Mesenchymal stem cell (in vitro differentiated cells and primary cell): ENCODE measurements around the gene SLC1A7.

Experiments
- DNase-seq: peaks from one replicate; pipeline ENCODE4 v3.0.0-alpha.2; 2013
- H2AFZ ChIP-seq: one replicate; pipeline ENCODE4 v1.6.1; 2013; ENCODE audit warnings: low read depth, mild to moderate bottlenecking, control low read depth, inconsistent platforms, low read length, moderate library complexity
- H2AK5ac ChIP-seq: 2 replicates; pipeline ENCODE4 v1.6.1; 2013; ENCODE audit warnings: low read length, moderate library complexity, mild to moderate bottlenecking, inconsistent platforms; ENCODE audit not compliant: severe bottlenecking
- H2BK120ac ChIP-seq: one replicate; pipeline ENCODE4 v1.6.1; 2013; ENCODE audit warnings: low read depth, mild to moderate bottlenecking, inconsistent platforms, low read length, moderate library complexity
- H2BK12ac ChIP-seq, 2 experiments: one replicate each; pipeline ENCODE4 v1.6.1; 2013; ENCODE audit warnings: inconsistent platforms in 2 of 2, low read length in 2 of 2, mild to moderate bottlenecking in 2 of 2, moderate library complexity in 2 of 2, control low read depth in 1 of 2
- H2BK15ac ChIP-seq: one replicate; pipeline ENCODE4 v1.6.1; 2013; ENCODE audit warnings: mild to moderate bottlenecking, low read depth, inconsistent platforms; ENCODE audit not compliant: poor library complexity, severe bottlenecking
- H2BK5ac ChIP-seq: 2 replicates; pipeline ENCODE4 v1.6.1; 2013; ENCODE audit warnings: low read depth, mild to moderate bottlenecking, low read length, control low read depth, inconsistent platforms; ENCODE audit not compliant: poor library complexity, severe bottlenecking
- H3K14ac ChIP-seq, 2 experiments: one replicate each; pipeline ENCODE4 v1.6.1; 2013; ENCODE audit warnings: inconsistent platforms in 2 of 2, low read length in 2 of 2, control low read depth in 1 of 2, mild to moderate bottlenecking in 1 of 2, moderate library complexity in 1 of 2
- H3K18ac ChIP-seq, 2 experiments: one replicate each; pipeline ENCODE4 v1.6.1; 2013; ENCODE audit warnings: inconsistent platforms in 2 of 2, low read length in 2 of 2, control low read depth in 1 of 2, low read depth in 1 of 2, mild to moderate bottlenecking in 1 of 2
- H3K23ac ChIP-seq, 2 experiments: one replicate each; pipeline ENCODE4 v1.6.1; 2013; ENCODE audit warnings: inconsistent platforms in 2 of 2, low read length in 2 of 2, mild to moderate bottlenecking in 2 of 2, moderate library complexity in 2 of 2, control low read depth in 1 of 2
- H3K27ac ChIP-seq: 2 replicates; pipeline ENCODE4 v1.5.1; 2013; ENCODE audit warnings: mild to moderate bottlenecking, moderate library complexity, low read length, control low read depth, inconsistent platforms; ENCODE audit not compliant: poor library complexity, severe bottlenecking
- H3K27me3 ChIP-seq, 2 experiments: 2 replicates each; pipeline versions ENCODE4 v1.6.1 to v1.7.0; 2013; ENCODE audit warnings: low read length in 2 of 2, mild to moderate bottlenecking in 2 of 2, moderate library complexity in 2 of 2, control low read depth in 1 of 2, inconsistent platforms in 1 of 2; ENCODE audit not compliant: control insufficient read depth in 1 of 2, insufficient read depth in 1 of 2
- H3K36me3 ChIP-seq, 2 experiments: 2 replicates each; pipeline versions ENCODE4 v1.6.1 to v1.7.0; 2013; ENCODE audit warnings: low read length in 2 of 2, control low read depth in 1 of 2, inconsistent platforms in 1 of 2, low read depth in 1 of 2, mild to moderate bottlenecking in 1 of 2; ENCODE audit not compliant: insufficient read depth in 2 of 2, control insufficient read depth in 1 of 2
- H3K4ac ChIP-seq, 2 experiments: one replicate each; pipeline ENCODE4 v1.6.1; 2013; ENCODE audit warnings: inconsistent platforms in 2 of 2, low read length in 2 of 2, mild to moderate bottlenecking in 2 of 2, moderate library complexity in 2 of 2, control low read depth in 1 of 2, low read depth in 1 of 2
- H3K4me1 ChIP-seq: 2 replicates; pipeline ENCODE4 v1.6.1; 2013; ENCODE audit warnings: low read depth, low read length, control low read depth; ENCODE audit not compliant: control insufficient read depth, insufficient read depth
- H3K4me2 ChIP-seq: 2 replicates; pipeline ENCODE4 v1.6.1; 2013; ENCODE audit warnings: low read length, mild to moderate bottlenecking, inconsistent platforms; ENCODE audit not compliant: poor library complexity, severe bottlenecking
- H3K4me3 ChIP-seq, 2 experiments: 2 replicates each; pipeline versions ENCODE4 v1.5.1 to v1.7.0; 2013; ENCODE audit warnings: low read length in 2 of 2, mild to moderate bottlenecking in 2 of 2, control low read depth in 1 of 2, low read depth in 1 of 2; ENCODE audit not compliant: insufficient read depth in 1 of 2
- H3K79me1 ChIP-seq: replicated peaks from 2 replicates; pipeline ENCODE4 v1.6.1; 2013; ENCODE audit warnings: mild to moderate bottlenecking, control low read depth, low read length, inconsistent platforms; ENCODE audit not compliant: poor library complexity, severe bottlenecking
- H3K9ac ChIP-seq: 2 replicates; pipeline ENCODE4 v1.7.0; 2013; ENCODE audit warnings: mild to moderate bottlenecking, low read length, moderate library complexity
- H3K9me3 ChIP-seq: 2 replicates; pipeline ENCODE4 v1.7.0; 2013; ENCODE audit warnings: mild to moderate bottlenecking, low read length; ENCODE audit not compliant: control insufficient read depth
- H4K8ac ChIP-seq: one replicate; pipeline ENCODE4 v1.6.1; 2013; ENCODE audit warnings: inconsistent platforms, mild to moderate bottlenecking, low read length, moderate library complexity
- H4K91ac ChIP-seq: one replicate; pipeline ENCODE4 v1.6.1; 2013; ENCODE audit warnings: mild to moderate bottlenecking, low read length, inconsistent platforms
- WGBS: methylation state at CpG from one replicate; pipeline ENCODE4 v1.1.7; 2013; ENCODE audit warnings: mixed read lengths; 5-methylcytosine and 5-hydroxymethylcytosine counted together

SLC1A7 gene

GRCh38 chr1:53148123-53148522 is 5.7 kb upstream of the SLC1A7 start:
- Histone ChIP-seq H3K36me3 (no peaks in the 10 kb centered on the region), H2BK120ac (no peak overlapping the region), H4K91ac (no peak overlapping the region), H2BK12ac (no peak overlapping the region), H3K4ac (peak overlapping the region in 1 of 2 experiments; percentile 24), H4K8ac (no peak overlapping the region), H2AFZ (no peak overlapping the region), H3K79me1 (no peaks in the 10 kb centered on the region), H3K4me2 (no peak overlapping the region), H2AK5ac (no peak overlapping the region), H3K23ac (no peak overlapping the region), H3K4me3 (no peak overlapping the region), H3K4me1 (peaks cover 18% of the 10 kb centered on the region), H2BK15ac (no peak overlapping the region), H3K27me3 (no peaks in the 10 kb centered on the region), H3K9ac (no peak overlapping the region), H3K9me3 (no peaks in the 10 kb centered on the region), H3K27ac (no peak overlapping the region), H2BK5ac (no peak overlapping the region), H3K14ac (no peak overlapping the region), H3K18ac (no peak overlapping the region)
- no peak for DNase-seq
- WGBS, result 63% methylated on average over 2 of the region's 3 CpGs

- Histone ChIP-seq H2AFZ (no peak overlapping the region), H3K27ac (peak overlapping the region; percentile 99), H2BK120ac (no peak overlapping the region), H3K23ac (no peak overlapping the region), H3K4me3 (no peak overlapping the region), H4K8ac (peak overlapping the region; percentile 59), H3K14ac (no peak overlapping the region), H3K79me1 (no peaks in the 10 kb centered on the region), H2BK5ac (peak overlapping the region; percentile 74), H3K9me3 (no peaks in the 10 kb centered on the region), H3K27me3 (no peaks in the 10 kb centered on the region), H3K9ac (peak overlapping the region; percentile 80), H3K4me2 (no peak overlapping the region), H2BK15ac (no peak overlapping the region), H3K18ac (peak overlapping the region in 1 of 2 experiments; percentile 37), H2AK5ac (peak overlapping the region; percentile 12), H3K4ac (peak overlapping the region in 1 of 2 experiments; percentile 2), H3K36me3 (no peaks in the 10 kb centered on the region), H4K91ac (no peak overlapping the region), H3K4me1 (peaks cover 23% of the 10 kb centered on the region), H2BK12ac (peak overlapping the region in 1 of 2 experiments; percentile 81)
- WGBS, result 100% methylated on average over 1 of the region's 4 CpGs
- DNase-seq, result no peak
Observed at GRCh38 chr1:53147174-53147573, 4.7 kb upstream of the SLC1A7 start.

DNA sequence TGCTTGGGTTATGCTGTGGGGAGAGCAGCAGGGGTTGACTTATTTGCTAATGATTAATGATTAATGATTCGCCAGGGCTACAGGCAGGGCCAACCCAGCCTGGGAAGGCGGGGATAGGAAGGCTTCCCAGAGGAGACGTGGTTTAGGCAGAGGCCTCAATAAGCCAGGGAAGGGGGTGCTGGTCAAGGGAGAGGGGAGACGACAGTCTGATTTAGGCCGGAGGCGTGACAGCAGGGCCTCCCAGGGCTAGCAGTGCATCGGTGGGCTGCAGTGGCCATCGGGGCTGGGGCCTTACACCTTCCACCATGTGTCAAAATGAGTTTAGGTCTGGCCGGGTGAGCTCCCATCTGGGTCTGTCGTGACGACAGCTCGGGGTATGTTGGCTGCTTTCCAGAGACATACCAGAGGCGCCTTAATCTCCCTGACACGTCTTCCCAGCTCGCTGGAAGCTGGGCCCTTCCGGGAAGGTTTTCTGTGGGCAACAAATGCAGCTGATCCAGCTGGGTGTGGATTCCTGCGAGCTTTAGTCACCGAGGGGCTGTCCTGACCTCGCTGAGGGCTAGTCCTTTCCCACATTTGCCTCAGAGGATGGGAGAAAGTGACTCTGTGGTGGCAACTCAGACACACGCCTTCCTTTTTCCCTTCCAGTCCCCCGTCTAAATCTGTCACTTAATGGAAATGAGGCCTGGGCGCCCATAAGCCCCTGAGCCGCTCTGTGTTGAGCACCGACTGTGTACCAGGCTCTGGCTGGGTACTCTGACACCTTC is 3.7 kb upstream of the SLC1A7 start:
- Histone ChIP-seq H3K36me3 (no peaks in the 10 kb centered on the region), H2AFZ (peak overlapping the region; percentile 76), H2BK5ac (peak overlapping the region; percentile 99), H3K79me1 (no peaks in the 10 kb centered on the region), H3K9ac (peak overlapping the region; percentile 80), H3K27me3 (no peaks in the 10 kb centered on the region), H3K4me2 (peak overlapping the region; percentile 66), H4K8ac (peak overlapping the region; percentile 94), H3K4ac (peak overlapping the region; percentile 77 to 97), H4K91ac (peak overlapping the region; percentile 96), H3K18ac (peak overlapping the region; percentile 97 to 99), H2BK12ac (peak overlapping the region; percentile 94 to 99), H3K4me3 (no peak overlapping the region), H3K9me3 (no peaks in the 10 kb centered on the region), H3K14ac (peak overlapping the region in 1 of 2 experiments; percentile 53), H3K23ac (peak overlapping the region in 1 of 2 experiments; percentile 75), H2BK15ac (peak overlapping the region; percentile 97), H3K4me1 (peaks cover 26% of the 10 kb centered on the region), H3K27ac (peak overlapping the region; percentile 99), H2AK5ac (peak overlapping the region; percentile 99), H2BK120ac (peak overlapping the region; percentile 99)
- 7% methylated on average over 24 of the region's 24 CpGs for WGBS
- DNase-seq, result peak; percentile 100

- Histone ChIP-seq H2BK120ac (no peak overlapping the region), H3K14ac (peak overlapping the region in 1 of 2 experiments; percentile 53), H3K9ac (peak overlapping the region; percentile 80), H3K36me3 (no peaks in the 10 kb centered on the region), H3K27me3 (no peaks in the 10 kb centered on the region), H3K4me1 (peaks cover 26% of the 10 kb centered on the region), H3K79me1 (no peaks in the 10 kb centered on the region), H2AFZ (no peak overlapping the region), H2AK5ac (no peak overlapping the region), H3K23ac (no peak overlapping the region), H4K91ac (peak overlapping the region; percentile 30), H2BK12ac (peak overlapping the region in 1 of 2 experiments; percentile 76), H3K4me3 (no peak overlapping the region), H3K27ac (peak overlapping the region; percentile 99), H2BK15ac (no peak overlapping the region), H3K9me3 (no peaks in the 10 kb centered on the region), H4K8ac (peak overlapping the region; percentile 66), H2BK5ac (peak overlapping the region; percentile 66), H3K18ac (peak overlapping the region; percentile 14 to 97), H3K4me2 (no peak overlapping the region), H3K4ac (peak overlapping the region; percentile 19 to 46)
- WGBS, result 42% methylated on average over 5 of the region's 5 CpGs
- no peak for DNase-seq
Observed at GRCh38 chr1:53145619-53145941, 3.1 kb upstream of the SLC1A7 start.
